Measurements from ENCODE around the gene NCKAP5L.

- TF ChIP-seq POLR2A (IDR thresholded peaks at IDR 0.05): no peak
- TF ChIP-seq CTCF (IDR thresholded peaks at IDR 0.05): no peak
Observed at GRCh38 chr12:49868449-49868848, 40.2 kb upstream of the NCKAP5L start.

All from body of pancreas (tissue), 4 donors.